Muscle layer of colon (tissue), 2 donors: ENCODE measurements around the gene CLDN24.

Source experiments
- H3K27ac ChIP-seq: one replicate; pipeline ENCODE4 v1.7.0; 2013; ENCODE audit warnings: low read depth, mild to moderate bottlenecking, low read length, moderate library complexity
- H3K27me3 ChIP-seq, 2 donors: one replicate each; pipeline ENCODE4 v1.7.0; 2013; ENCODE audit warnings: low read length in 2 of 2, mild to moderate bottlenecking in 2 of 2; ENCODE audit not compliant: insufficient read depth in 2 of 2, control insufficient read depth in 1 of 2
- H3K36me3 ChIP-seq: one replicate; pipeline ENCODE4 v1.7.0; 2013; ENCODE audit warnings: mild to moderate bottlenecking, low read length; ENCODE audit not compliant: insufficient read depth
- H3K4me1 ChIP-seq: one replicate; pipeline ENCODE4 v1.7.0; 2013; ENCODE audit warnings: mild to moderate bottlenecking, low read length; ENCODE audit not compliant: insufficient read depth
- H3K4me3 ChIP-seq, 2 donors: one replicate each; pipeline ENCODE4 v1.7.0; 2013; ENCODE audit warnings: low read length in 2 of 2, low read depth in 1 of 2, mild to moderate bottlenecking in 1 of 2, moderate library complexity in 1 of 2
- H3K9ac ChIP-seq: one replicate; pipeline ENCODE4 v1.7.0; 2013; ENCODE audit warnings: low read length
- H3K9me3 ChIP-seq: one replicate; pipeline ENCODE4 v1.7.0; 2013; ENCODE audit warnings: mild to moderate bottlenecking, low read length
- donor health status: abdominal sarcoma.
- donor health status: Adenocarcinoma of cecum.

Gene CLDN24

DNA sequence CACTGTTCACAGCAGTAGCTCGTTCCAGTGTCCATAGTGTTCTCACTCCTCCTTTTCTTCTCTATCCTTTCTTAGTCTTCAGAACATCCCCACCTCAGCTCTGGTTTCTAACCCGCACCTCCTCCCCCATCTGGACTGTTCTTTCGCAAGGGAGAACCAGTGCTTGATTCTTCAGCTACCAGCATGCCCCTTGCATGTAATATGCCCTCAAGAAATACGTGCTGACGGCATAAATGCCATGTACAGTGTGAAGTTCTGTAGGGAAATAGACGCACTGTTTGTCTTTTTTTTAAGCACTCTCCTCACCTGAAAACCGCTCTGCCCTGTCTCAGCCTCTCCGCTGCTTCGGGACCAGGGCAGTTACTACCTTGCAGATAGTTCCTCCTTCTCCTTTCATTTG is 7.4 kb downstream of the CLDN24 start:
- Histone ChIP-seq H3K9ac (no peak overlapping the region), H3K4me1 (no peaks in the 10 kb centered on the region), H3K36me3 (peaks cover 21% of the 10 kb centered on the region), H3K27me3 (no peaks in the 10 kb centered on the region), H3K9me3 (no peaks in the 10 kb centered on the region), H3K27ac (no peak overlapping the region), H3K4me3 (no peak overlapping the region)

DNA sequence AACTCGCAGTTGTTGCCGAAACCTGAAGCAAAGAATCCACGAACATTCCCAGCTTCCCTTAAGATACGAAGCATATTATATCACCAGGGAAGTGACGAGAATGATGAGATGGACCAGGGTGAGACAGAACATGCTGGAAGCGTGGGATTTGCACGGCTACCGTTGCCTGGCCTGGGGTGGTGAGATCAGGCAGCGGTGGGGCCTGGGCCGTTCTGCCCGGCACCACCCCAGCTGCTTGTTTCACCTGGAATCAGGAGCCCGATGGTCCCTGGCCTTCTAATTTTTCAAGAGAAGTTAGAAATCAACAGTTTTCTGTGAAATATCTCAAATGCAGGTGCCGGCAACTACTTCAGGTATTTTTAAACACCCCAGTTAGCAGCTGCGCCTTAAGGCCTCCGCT is 7.9 kb downstream of the CLDN24 start:
- H3K36me3 ChIP-seq, result peaks cover 21% of the 10 kb centered on the region
- no peaks in the 10 kb centered on the region for H3K27me3 ChIP-seq
- no peak overlapping the region for H3K9ac ChIP-seq
- no peak overlapping the region for H3K4me3 ChIP-seq
- H3K27ac ChIP-seq, result no peak overlapping the region
- H3K4me1 ChIP-seq, result no peaks in the 10 kb centered on the region
- no peaks in the 10 kb centered on the region for H3K9me3 ChIP-seq

DNA sequence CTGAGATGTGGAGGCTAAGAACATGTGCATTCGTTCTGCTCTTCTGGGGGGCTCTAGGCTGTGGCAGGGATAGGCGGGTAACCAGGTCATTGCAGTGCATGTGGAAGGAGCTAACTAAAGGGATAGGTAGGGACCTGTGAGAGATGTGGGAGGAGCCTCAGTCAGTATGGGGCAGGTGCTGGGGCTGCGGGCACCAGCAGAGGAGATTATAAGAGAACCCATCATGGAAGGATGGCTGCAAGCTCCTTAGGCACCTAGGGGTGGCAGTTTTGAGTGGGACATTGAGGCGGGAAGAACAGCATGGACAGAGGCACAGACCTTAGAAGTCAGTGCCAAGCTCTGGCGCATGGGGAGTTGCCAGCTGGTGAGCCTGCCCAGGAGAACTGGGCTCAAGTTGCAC is 9.4 kb downstream of the CLDN24 start:
- Histone ChIP-seq H3K27ac (no peak overlapping the region), H3K4me1 (no peaks in the 10 kb centered on the region), H3K4me3 (no peak overlapping the region), H3K9ac (no peak overlapping the region), H3K9me3 (no peaks in the 10 kb centered on the region), H3K27me3 (no peaks in the 10 kb centered on the region), H3K36me3 (peaks cover 21% of the 10 kb centered on the region)

DNA sequence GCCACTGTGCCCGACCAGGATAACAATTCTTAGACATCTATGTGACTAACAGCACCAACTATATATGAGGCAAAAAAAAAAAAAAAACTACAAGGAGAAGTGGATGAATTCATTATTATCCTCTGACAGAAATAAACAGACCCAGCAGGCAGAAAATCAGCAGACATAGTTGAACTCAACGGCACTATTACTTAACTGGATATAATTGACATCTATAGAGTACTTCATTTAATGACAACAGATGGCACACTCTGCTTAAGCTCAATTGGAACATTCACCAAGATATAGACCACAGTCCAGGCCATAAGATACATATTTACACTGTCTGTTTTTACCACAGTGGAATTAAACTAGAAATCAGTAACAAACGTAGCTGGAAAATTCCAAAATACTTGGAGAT is 15.4 kb downstream of the CLDN24 start:
- Histone ChIP-seq H3K9me3 (no peaks in the 10 kb centered on the region), H3K36me3 (no peaks in the 10 kb centered on the region), H3K27me3 (no peaks in the 10 kb centered on the region), H3K4me3 (no peak overlapping the region), H3K27ac (no peak overlapping the region), H3K9ac (no peak overlapping the region), H3K4me1 (no peaks in the 10 kb centered on the region)

DNA sequence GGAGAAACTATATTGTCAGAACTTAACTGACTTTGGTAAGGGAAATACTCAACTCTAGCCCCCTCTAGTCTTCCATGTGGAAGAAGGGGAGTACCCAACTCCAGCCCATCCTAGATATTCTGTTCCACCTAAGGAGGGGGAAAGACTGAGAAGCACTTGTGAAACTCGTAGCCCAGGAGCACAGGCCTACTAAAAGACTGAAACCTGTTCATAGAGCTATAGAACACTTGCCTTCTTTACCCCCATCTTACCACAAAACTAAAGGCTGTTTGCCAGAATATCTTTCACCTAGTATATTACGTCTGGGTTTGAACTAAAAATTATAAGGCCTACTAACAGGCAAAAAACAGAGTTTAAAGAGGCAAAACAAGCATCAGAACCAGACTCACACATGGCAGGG is 17.7 kb downstream of the CLDN24 start:
- Histone ChIP-seq H3K36me3 (no peaks in the 10 kb centered on the region), H3K9ac (no peak overlapping the region), H3K27ac (no peak overlapping the region), H3K4me3 (no peak overlapping the region), H3K9me3 (no peaks in the 10 kb centered on the region), H3K4me1 (peaks cover 8% of the 10 kb centered on the region), H3K27me3 (no peaks in the 10 kb centered on the region)

DNA sequence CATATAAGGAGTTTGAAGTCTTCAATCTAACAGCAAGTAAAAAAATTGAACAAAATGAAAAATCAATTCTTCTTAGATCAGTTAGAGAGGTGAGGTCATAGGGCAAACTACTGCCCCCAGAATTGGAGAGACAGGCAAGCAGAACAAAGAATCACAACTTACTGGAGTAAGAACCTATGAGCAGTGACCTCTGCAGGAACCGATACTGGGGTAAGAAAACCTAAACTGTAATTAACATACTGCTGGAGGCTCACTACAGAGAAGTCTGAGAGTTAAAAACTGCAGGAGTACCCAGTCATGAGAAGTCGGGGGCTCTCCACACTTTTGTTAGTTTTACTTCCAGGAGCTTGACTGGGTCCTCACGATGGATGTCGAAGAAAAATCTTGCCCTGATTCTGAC is 18.2 kb downstream of the CLDN24 start:
- H3K4me3 ChIP-seq, result no peak overlapping the region
- H3K9ac ChIP-seq, result no peak overlapping the region

DNA sequence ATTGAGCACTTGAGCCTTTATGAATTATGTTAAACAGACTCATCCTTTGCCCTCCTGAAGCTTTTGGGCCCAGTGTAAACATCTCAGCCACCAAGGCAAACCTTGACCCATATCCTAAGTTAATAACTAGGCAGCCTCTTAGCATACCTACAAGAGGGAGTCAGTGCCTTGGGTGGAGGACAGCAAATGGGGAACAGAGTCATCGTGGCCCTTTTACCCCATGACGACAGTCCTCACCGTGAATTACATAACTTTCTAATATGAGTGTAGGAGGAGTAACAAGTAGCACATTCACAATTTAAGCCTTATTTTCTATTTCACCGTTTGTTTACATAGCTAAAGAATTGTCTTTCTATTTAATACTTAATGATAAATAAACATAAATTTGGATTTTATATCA is 18.9 kb downstream of the CLDN24 start:
- H3K27ac ChIP-seq, result no peak overlapping the region
- no peaks in the 10 kb centered on the region for H3K9me3 ChIP-seq
- peaks cover 10% of the 10 kb centered on the region for H3K4me1 ChIP-seq
- H3K27me3 ChIP-seq, result no peaks in the 10 kb centered on the region
- H3K4me3 ChIP-seq, result no peak overlapping the region
- no peaks in the 10 kb centered on the region for H3K36me3 ChIP-seq
- no peak overlapping the region for H3K9ac ChIP-seq

More for the DNA sequence above, 18.2 kb downstream of the CLDN24 start:
- H3K4me1 ChIP-seq, result peaks cover 10% of the 10 kb centered on the region
- no peaks in the 10 kb centered on the region for H3K27me3 ChIP-seq
- no peak overlapping the region for H3K27ac ChIP-seq
- no peaks in the 10 kb centered on the region for H3K36me3 ChIP-seq
- H3K9me3 ChIP-seq, result no peaks in the 10 kb centered on the region

DNA sequence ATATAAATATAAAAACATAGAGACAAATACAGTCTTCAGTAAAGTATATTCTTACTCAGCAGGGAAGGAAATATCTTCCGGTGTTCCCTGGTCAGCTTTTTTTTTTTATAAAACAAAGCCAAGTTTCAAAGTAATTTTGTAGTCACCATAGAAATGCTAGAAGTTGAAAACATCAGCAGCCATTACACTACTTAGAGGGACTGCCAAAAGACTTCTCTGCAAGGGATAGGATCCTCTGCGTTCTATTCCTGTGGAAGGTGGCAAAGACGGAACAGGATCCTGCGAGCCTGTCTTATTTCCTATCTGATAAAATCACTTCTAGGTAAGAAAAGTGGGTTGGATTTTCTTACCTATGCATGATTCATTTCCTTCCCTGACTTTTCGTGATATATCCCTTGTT is 21.6 kb downstream of the CLDN24 start:
- H3K27me3 ChIP-seq, result no peaks in the 10 kb centered on the region
- H3K9ac ChIP-seq, result no peak overlapping the region
- H3K9me3 ChIP-seq, result no peaks in the 10 kb centered on the region
- peaks cover 10% of the 10 kb centered on the region for H3K4me1 ChIP-seq
- H3K27ac ChIP-seq, result no peak overlapping the region
- no peak overlapping the region for H3K4me3 ChIP-seq
- H3K36me3 ChIP-seq, result peaks cover 6% of the 10 kb centered on the region

DNA sequence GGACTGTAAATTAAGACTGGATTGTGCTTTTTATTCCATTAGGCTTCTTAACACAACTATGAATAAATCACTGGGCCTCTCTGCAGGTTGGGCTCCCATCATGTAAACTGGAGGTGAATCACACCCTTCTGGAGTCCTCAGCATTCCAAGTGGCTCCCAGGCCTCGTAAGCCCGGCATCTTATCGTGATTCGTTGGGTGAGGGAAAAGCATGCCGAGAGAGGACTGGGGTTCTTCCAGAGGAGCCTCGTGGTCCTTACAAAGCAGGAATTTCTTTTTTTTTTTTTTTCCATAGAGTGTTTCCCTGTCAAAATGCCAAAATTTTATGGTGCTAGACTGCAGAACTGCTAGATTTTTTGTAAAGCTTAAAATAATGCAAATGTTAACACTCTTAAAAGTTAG is 22.2 kb downstream of the CLDN24 start:
- no peak overlapping the region for H3K4me3 ChIP-seq

DNA sequence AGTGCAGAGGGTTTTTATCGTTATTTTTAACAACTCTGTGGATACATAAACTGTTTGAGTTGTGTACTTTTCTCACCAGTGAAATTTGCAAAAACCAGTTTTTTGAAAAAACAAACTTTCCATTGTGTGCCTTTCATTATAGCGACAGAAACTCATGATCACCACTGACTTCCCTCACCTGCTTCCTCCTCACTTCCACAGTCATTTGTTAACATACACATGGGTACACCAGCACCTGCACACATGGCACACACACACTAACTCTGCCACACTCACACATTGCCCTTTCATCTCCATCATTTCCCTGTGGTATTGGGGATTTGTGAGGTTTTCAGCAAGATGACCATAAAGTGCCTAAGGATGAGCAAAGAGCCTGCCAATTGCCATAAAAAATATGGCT is 22.8 kb downstream of the CLDN24 start:
- H3K9ac ChIP-seq, result no peak overlapping the region
- peaks cover 10% of the 10 kb centered on the region for H3K4me1 ChIP-seq
- H3K27ac ChIP-seq, result no peak overlapping the region
- no peaks in the 10 kb centered on the region for H3K27me3 ChIP-seq
- H3K4me3 ChIP-seq, result no peak overlapping the region
- no peaks in the 10 kb centered on the region for H3K9me3 ChIP-seq
- peaks cover 14% of the 10 kb centered on the region for H3K36me3 ChIP-seq

More for the DNA sequence above, 22.2 kb downstream of the CLDN24 start:
- no peak overlapping the region for H3K27ac ChIP-seq
- peaks cover 10% of the 10 kb centered on the region for H3K4me1 ChIP-seq
- peaks cover 9% of the 10 kb centered on the region for H3K36me3 ChIP-seq
- no peaks in the 10 kb centered on the region for H3K9me3 ChIP-seq
- no peak overlapping the region for H3K9ac ChIP-seq
- no peaks in the 10 kb centered on the region for H3K27me3 ChIP-seq

DNA sequence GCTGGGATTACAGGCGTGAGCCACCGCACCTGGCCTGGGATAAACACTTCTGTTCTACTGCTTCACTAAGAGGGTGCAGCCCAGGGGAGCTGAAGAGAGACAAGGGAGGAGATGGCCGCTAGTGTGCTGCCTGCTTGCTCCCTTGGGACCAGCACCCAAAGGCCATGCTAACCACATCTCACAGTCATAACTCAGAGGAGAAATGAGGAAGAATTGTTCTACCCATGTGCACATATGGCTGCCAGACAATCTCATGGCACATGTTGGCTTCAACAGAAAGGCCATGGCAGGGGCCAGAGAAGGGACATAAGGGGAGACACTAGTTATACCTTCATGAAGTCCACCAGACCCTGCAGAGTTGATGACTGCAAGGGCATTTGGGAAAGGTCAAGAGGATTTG is 24.6 kb downstream of the CLDN24 start:
- Histone ChIP-seq H3K27me3 (no peaks in the 10 kb centered on the region), H3K4me1 (peaks cover 10% of the 10 kb centered on the region), H3K27ac (no peak overlapping the region), H3K36me3 (peaks cover 14% of the 10 kb centered on the region), H3K4me3 (no peak overlapping the region), H3K9me3 (no peaks in the 10 kb centered on the region), H3K9ac (no peak overlapping the region)

DNA sequence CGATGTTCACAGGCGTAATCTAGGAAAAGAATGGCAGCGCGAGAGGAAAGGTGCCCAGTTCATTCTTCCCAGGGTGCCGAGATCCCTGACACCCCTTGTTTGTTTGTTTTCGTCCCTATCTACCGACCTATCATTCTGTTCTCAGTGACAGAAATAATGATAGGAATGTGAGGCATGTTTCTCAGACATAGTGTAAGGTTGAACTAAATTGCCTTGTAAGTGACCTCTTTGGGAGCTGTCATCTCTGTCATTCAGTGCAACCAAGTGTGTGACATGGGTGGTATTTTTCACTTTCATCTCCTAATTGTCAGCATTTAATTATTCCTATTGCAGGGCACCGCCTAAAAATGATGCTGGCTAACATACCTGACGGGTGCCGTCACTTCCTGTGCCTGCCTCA is 26.5 kb downstream of the CLDN24 start:
- H3K9me3 ChIP-seq, result no peaks in the 10 kb centered on the region
- no peak overlapping the region for H3K4me3 ChIP-seq
- H3K4me1 ChIP-seq, result peaks cover 10% of the 10 kb centered on the region
- H3K27me3 ChIP-seq, result no peaks in the 10 kb centered on the region
- H3K36me3 ChIP-seq, result peaks cover 14% of the 10 kb centered on the region
- no peak overlapping the region for H3K27ac ChIP-seq
- no peak overlapping the region for H3K9ac ChIP-seq
